Mesothelial cell of epicardium (in vitro differentiated cells): ENCODE results near the gene ARHGEF37. TPM values are rescaled to one million over a fixed set of nuclear protein-coding genes. Genes with fewer than 3 reads are reported as not detected.
A peak's percentile ranks its signal among the peaks of the same experiment; 100 is the strongest.

Source experiments
- DNase-seq, 2 experiments: peaks; one replicate each; pipeline ENCODE4 v3.0.0; 2021; ENCODE audit warnings: low spot score in 2 of 2; ENCODE audit not compliant: unreplicated experiment in 2 of 2
- H3K27ac Mint-ChIP-seq: 2 replicates; pipeline ENCODE4 v1.8.0; 2021; ENCODE audit warnings: mixed read lengths
- H3K27me3 Mint-ChIP-seq: 2 replicates; pipeline ENCODE4 v1.8.0; 2021; ENCODE audit warnings: low read depth, mixed read lengths
- H3K36me3 Mint-ChIP-seq: 2 replicates; pipeline ENCODE4 v1.8.0; 2021; ENCODE audit warnings: mixed read lengths
- H3K4me1 Mint-ChIP-seq: 2 replicates; pipeline ENCODE4 v1.8.0; 2021; ENCODE audit warnings: mixed read lengths
- H3K4me3 Mint-ChIP-seq: 2 replicates; pipeline ENCODE4 v1.8.0; 2021; ENCODE audit warnings: mild to moderate bottlenecking, moderate library complexity, mixed read lengths
- H3K9me3 Mint-ChIP-seq: 2 replicates; pipeline ENCODE4 v1.8.0; 2021; ENCODE audit warnings: mixed read lengths
- total RNA-seq: library from RNA; stranded (reverse); gene quantifications from 3 replicates; pipeline ENCODE4 v1.2.1, GENCODE V29; 2021
- TF ChIP-seq, protein P1 (sequence below): fragments of 200-600 bp; sonication (generic); IDR thresholded peaks from one replicate; pipeline ENCODE4 v1.5.0; 2021; ENCODE audit warnings: antibody characterized with exemption; ENCODE audit not compliant: unreplicated experiment

The ARHGEF37 gene
- total RNA-seq, 1 donor from 2014 or later: 10.1 TPM

DNA sequence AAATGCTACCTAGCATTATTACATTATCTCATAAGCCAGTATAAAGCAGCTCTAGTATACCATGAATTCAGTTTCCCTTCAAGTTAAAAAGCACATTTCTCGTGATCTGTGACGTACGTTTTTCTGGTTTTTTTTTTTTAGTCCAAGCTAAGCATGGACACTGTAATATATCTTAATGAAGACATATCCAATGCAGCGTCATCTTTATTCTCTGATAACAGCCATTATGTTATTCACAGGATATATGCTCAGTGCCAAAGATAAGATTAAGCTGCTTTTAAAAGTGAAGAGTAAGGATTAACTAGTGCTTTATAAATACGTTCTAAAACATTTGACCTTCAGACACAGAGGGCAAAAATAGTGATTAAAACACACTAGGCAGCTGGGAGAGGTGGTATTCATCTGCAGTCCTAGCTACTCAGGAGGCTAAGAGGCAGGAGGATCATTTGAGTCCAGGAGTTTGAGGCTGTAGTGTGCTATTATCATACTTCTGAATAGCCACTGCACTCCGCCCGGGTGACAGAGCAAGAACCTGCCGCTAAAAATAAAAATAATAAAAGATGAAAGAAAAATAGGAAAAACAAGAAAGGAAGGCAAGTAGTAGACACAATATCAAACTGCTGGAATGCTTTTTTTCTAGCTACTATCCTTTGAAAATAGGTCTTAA lies 37.8 kb upstream of the ARHGEF37 start:
- H3K4me1 Mint-ChIP-seq: peaks cover 32% of the 10 kb centered on the region
- peaks cover 20% of the 10 kb centered on the region for H3K36me3 Mint-ChIP-seq
- H3K27me3 Mint-ChIP-seq: no peaks in the 10 kb centered on the region
- no peaks in the 10 kb centered on the region for H3K9me3 Mint-ChIP-seq
- no peak for DNase-seq
- H3K4me3 Mint-ChIP-seq: no peak overlapping the region
- peak overlapping the region; percentile 70 for H3K27ac Mint-ChIP-seq
- TF ChIP-seq, protein P1, sequence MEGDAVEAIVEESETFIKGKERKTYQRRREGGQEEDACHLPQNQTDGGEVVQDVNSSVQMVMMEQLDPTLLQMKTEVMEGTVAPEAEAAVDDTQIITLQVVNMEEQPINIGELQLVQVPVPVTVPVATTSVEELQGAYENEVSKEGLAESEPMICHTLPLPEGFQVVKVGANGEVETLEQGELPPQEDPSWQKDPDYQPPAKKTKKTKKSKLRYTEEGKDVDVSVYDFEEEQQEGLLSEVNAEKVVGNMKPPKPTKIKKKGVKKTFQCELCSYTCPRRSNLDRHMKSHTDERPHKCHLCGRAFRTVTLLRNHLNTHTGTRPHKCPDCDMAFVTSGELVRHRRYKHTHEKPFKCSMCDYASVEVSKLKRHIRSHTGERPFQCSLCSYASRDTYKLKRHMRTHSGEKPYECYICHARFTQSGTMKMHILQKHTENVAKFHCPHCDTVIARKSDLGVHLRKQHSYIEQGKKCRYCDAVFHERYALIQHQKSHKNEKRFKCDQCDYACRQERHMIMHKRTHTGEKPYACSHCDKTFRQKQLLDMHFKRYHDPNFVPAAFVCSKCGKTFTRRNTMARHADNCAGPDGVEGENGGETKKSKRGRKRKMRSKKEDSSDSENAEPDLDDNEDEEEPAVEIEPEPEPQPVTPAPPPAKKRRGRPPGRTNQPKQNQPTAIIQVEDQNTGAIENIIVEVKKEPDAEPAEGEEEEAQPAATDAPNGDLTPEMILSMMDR: no peak

DNA sequence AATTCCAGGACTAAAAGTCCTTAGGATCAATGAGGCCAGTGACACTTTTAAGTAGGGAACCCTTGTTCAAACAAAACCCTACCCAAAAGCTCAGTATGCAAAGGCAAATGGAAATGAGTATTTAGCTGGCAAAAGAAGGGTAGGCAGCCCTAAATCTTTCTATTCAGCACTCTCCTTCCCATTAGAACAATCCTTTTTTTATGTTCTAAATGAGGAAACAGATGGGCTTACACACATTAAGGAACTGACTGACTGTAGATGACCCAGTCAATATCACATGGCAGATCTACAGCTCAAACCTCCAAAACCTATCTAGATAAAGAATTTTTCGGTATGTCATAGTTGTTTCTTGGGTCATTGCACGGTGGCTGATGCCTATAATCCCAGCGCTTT lies 37.3 kb upstream of the ARHGEF37 start:
- TF ChIP-seq, protein P1: no peak
- Mint-ChIP-seq H3K4me1 (peaks cover 36% of the 10 kb centered on the region), H3K27me3 (no peaks in the 10 kb centered on the region), H3K4me3 (no peak overlapping the region), H3K36me3 (peaks cover 20% of the 10 kb centered on the region), H3K9me3 (no peaks in the 10 kb centered on the region), H3K27ac (peak overlapping the region; percentile 70)
- no peak for DNase-seq

DNA sequence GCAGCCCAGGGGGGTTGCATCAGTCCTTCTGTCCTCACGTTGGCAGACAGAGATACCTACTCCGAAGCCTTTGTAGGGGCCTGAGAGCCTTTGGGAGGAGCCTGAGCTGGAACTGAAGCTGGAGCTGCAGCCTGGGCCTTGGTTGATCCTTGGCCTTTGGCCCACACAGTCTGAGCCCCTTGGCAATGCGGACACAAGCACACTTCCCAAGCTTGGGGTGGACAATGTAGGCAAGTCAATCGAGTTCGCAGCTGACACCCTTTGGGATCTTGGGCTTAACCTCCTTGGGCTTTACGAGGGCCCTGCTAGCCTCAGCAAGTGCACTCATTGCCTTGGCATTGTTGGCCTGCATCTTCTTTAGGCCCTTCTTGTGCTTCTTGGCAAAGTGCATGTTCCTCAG lies 36.0 kb upstream of the ARHGEF37 start:
- TF ChIP-seq, protein P1: no peak
- DNase-seq: no peak
- H3K4me3 Mint-ChIP-seq: no peak overlapping the region
- no peaks in the 10 kb centered on the region for H3K27me3 Mint-ChIP-seq
- peak overlapping the region; percentile 59 for H3K27ac Mint-ChIP-seq
- no peaks in the 10 kb centered on the region for H3K9me3 Mint-ChIP-seq
- peaks cover 19% of the 10 kb centered on the region for H3K36me3 Mint-ChIP-seq
- peaks cover 40% of the 10 kb centered on the region for H3K4me1 Mint-ChIP-seq

DNA sequence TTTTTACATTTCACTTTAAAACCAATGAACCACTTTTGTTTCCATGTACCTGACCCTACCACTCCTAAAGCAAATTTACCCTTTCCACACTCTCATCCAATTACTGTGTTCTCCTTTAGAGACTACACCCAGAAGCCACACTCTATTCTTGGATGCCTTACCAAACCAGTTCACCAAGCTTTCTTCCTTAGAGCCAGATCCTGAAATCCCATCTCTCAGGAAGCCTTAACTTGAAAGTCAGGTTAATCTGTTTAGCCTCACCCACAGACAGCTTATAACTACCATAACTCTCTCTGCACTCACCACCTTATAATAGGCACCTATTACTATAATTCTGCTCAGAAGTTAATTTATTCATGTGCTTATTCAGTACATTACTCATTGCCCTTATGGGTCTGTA lies 34.3 kb upstream of the ARHGEF37 start:
- Mint-ChIP-seq H3K36me3 (peaks cover 15% of the 10 kb centered on the region), H3K4me3 (peak overlapping the region; percentile 32), H3K9me3 (no peaks in the 10 kb centered on the region), H3K4me1 (peaks cover 42% of the 10 kb centered on the region), H3K27ac (peak overlapping the region; percentile 94), H3K27me3 (no peaks in the 10 kb centered on the region)
- TF ChIP-seq, protein P1: no peak
- no peak for DNase-seq

DNA sequence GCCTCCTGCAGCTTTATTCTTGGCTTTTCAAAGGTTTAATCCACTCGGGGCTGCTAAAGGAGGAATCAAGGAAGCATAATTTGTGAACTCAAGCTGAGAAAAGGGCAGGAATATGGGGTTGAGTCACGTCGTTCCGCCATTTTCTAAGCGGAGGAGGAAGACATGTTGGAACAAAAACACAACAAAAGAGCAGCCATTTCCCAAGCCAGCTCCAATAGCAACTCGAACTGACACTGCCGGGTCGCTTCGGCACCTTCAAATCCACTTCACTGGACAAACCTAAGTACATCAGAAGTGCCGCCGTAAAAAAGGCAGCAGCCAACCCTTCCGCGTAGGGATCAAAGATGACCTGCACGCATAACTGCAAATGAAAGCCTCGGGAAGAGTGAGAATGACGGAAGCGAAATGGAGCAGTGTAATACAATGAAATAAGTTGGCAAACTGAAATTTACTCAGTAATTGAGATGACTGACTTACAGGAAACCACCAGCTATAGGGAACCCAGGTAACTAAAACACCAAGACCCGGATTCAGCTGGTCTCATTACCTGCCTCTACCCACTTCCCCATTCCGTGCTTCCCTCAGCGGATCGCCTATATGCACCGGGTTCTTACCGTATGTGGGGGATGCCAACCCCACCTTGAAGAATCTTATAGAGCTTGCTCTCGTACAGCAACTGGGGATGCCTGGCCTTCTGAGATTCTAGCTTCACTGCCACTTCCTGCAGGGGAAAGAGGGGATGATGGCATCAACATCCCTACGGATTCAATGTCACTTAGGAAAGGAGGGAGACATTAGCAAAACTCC lies 31.6 kb upstream of the ARHGEF37 start:
- peak overlapping the region; percentile 98 for H3K27ac Mint-ChIP-seq
- no peaks in the 10 kb centered on the region for H3K27me3 Mint-ChIP-seq
- TF ChIP-seq, protein P1: no peak
- H3K4me1 Mint-ChIP-seq: peaks cover 32% of the 10 kb centered on the region
- H3K4me3 Mint-ChIP-seq: peak overlapping the region; percentile 95
- no peaks in the 10 kb centered on the region for H3K9me3 Mint-ChIP-seq
- peaks cover 13% of the 10 kb centered on the region for H3K36me3 Mint-ChIP-seq
- no peak for DNase-seq
